Adrenal gland (tissue), 12 donors: ENCODE data around the gene CBX5. TPM values are rescaled to one million over a fixed set of nuclear protein-coding genes. Genes with fewer than 3 reads are reported as not detected.

Experiments used
- DNase-seq, 7 donors: peaks; one replicate each; pipeline ENCODE4 v3.0.0-alpha.2; 2019 to 2020
- H3K27ac ChIP-seq, 5 donors: fragments of 200-600 bp; sonication (generic) in 4 of 5; 1 replicate in 3 of 5; 2 replicates in 2 of 5; pipeline versions ENCODE4 v1.5.1 to v1.8.0; 2016 to 2020; ENCODE audit warnings: mild to moderate bottlenecking in 1 of 5
- H3K27me3 ChIP-seq: fragments of 200-600 bp; 2 replicates; pipeline ENCODE4 v1.8.0; 2021
- H3K36me3 ChIP-seq, 2 donors: fragments of 200-600 bp; replicated peaks in 1 of 2; 1 replicate in 1 of 2; 2 replicates in 1 of 2; pipeline versions ENCODE4 v1.5.1 to v1.8.0; 2018 to 2022
- H3K4me1 ChIP-seq, 2 donors: fragments of 200-600 bp; replicated peaks in 1 of 2; 1 replicate in 1 of 2; 2 replicates in 1 of 2; pipeline versions ENCODE4 v1.5.1 to v1.8.0; 2018 to 2021
- H3K4me3 ChIP-seq, 4 donors: fragments of 200-600 bp; sonication (generic) in 3 of 4; one replicate each; pipeline ENCODE4 v1.5.1; 2016 to 2018
- H3K9me3 ChIP-seq, 3 donors: fragments of 200-600 bp; sonication (generic) in 1 of 3; replicated peaks in 1 of 3; 1 replicate in 2 of 3; 2 replicates in 1 of 3; pipeline versions ENCODE4 v1.5.1 to v1.8.0; 2016 to 2021
- CTCF ChIP-seq, 6 experiments: fragments of 450-650 bp in 4 of 6; fragments of 200-600 bp in 2 of 6; sonication (generic) in 1 of 6; IDR thresholded peaks; 1 replicate in 5 of 6; 2 replicates in 1 of 6; pipeline versions ENCODE4 v1.5.1 to v1.8.0; 2016 to 2021; ENCODE audit warnings: antibody characterized with exemption in 6 of 6, mild to moderate bottlenecking in 2 of 6, moderate library complexity in 1 of 6
- POLR2A ChIP-seq, 2 donors: fragments of 450-650 bp; IDR thresholded peaks; one replicate each; pipeline ENCODE4 v1.6.1; 2017; ENCODE audit warnings: antibody characterized with exemption in 2 of 2, mild to moderate bottlenecking in 2 of 2, moderate library complexity in 1 of 2
- WGBS, 4 donors: extraction: QIAGEN DNeasy Blood & Tissue Kit in 2 of 4; methylation state at CpG; one replicate each; pipeline versions ENCODE4 v1.1.5 to v1.1.7; 2013 to 2017; 5-methylcytosine and 5-hydroxymethylcytosine counted together
- intact Hi-C, 2 donors: fragments of 100-400 bp; cut with DNase I; formaldehyde crosslinking; loops; one replicate each; pipeline versions ENCODE4 v1.14.1 to v1.15.0; 2022 to 2023
- polyA plus RNA-seq, 3 donors: library from polyadenylated mRNA; stranded (reverse); fragments of 200-250 nt in 2 of 3; fragments of 350-450 nt in 1 of 3; fragmentation: Illumina TruSeq in 1 of 3; extraction: RNeasy Lipid Tissue Mini Kit (QIAGEN cat#74804) in 1 of 3; gene quantifications; one replicate each; pipeline ENCODE4 v1.2.3, GENCODE V29; 2013 to 2014
- total RNA-seq, 9 donors: library from RNA; depleted of rRNA in 4 of 9; stranded (reverse); fragments of >200 nt in 4 of 9; fragments of 120-200 nt in 1 of 9; fragmentation: NEBNext Ultra II Directional in 1 of 9; extraction: Animal tissue kit (Norgen Biotek cat#: 25700) in 1 of 9; gene quantifications; one replicate each; pipeline versions ENCODE4 v1.1.0 to v1.2.4, GENCODE V29; 2013 to 2023
- donor health status: healthy with polysubstance abuse.
- donor health status: Bipolar disorder and iron deficiency.
- donor health status: DM: yes; HTN: yes; CAD: no.
- donor health status: DM: no; HTN: no; CAD: no.
- donor health status: DM: no; HTN: no; CAD: no.
- donor health status: DM: yes; HTN: yes; CAD: no.

The CBX5 gene
- total and polyA plus RNA-seq, 12 donors, result 8.2 to 88.4 (median 54.6) TPM

- Histone ChIP-seq H3K27ac (no peak overlapping the region), H3K27me3 (no peaks in the 10 kb centered on the region), H3K4me3 (no peak overlapping the region), H3K9me3 (no peaks in the 10 kb centered on the region), H3K4me1 (peaks cover 0 to 6% of the 10 kb centered on the region in 2 donors), H3K36me3 (peaks cover 0 to 43% of the 10 kb centered on the region in 2 donors)
- DNase-seq, result peak in 1 of 7 donors; percentile 22
- intact Hi-C loops, result loop anchor here in 1 of 2 donors (10.0 kb wide), 1 partner anchor 113 kb away; the partner anchor contains the start of gene GPR84
- no peak for TF ChIP-seq POLR2A (IDR thresholded peaks at IDR 0.05)
- peak; percentile 48 to 74 (median 64) for TF ChIP-seq CTCF (IDR thresholded peaks at IDR 0.05)
- 93 to 97% (median 95%) methylated on average over 1 of the region's 1 CpG for WGBS, 4 donors
These were observed 28.1 kb downstream of the CBX5 start for GRCh38 chr12:54251667-54252284.

GRCh38 chr12:54249489-54249888, 30.4 kb downstream of the CBX5 start:
- TF ChIP-seq POLR2A (IDR thresholded peaks at IDR 0.05) (no peak), CTCF (IDR thresholded peaks at IDR 0.05) (no peak)
- DNase-seq, result no peak
- H3K36me3 ChIP-seq, result peaks cover 0 to 38% of the 10 kb centered on the region in 2 donors
- no peaks in the 10 kb centered on the region for H3K27me3 ChIP-seq
- intact Hi-C loops, result no loop called here
- H3K4me1 ChIP-seq, result peaks cover 0 to 6% of the 10 kb centered on the region in 2 donors
- 86 to 94% (median 93%) methylated on average over 5 of the region's 5 CpGs for WGBS, 4 donors
- H3K4me3 ChIP-seq, result no peak overlapping the region
- no peak overlapping the region for H3K27ac ChIP-seq
- H3K9me3 ChIP-seq, result no peaks in the 10 kb centered on the region

GRCh38 chr12:54246011-54246641, 33.8 kb downstream of the CBX5 start:
- no peak overlapping the region for H3K27ac ChIP-seq
- intact Hi-C loops, result no loop called here
- 66 to 81% (median 77%) methylated on average over 6 of the region's 6 CpGs for WGBS, 4 donors

More at GRCh38 chr12:54246011-54246641, 33.8 kb downstream of the CBX5 start:
- no peak for TF ChIP-seq CTCF (IDR thresholded peaks at IDR 0.05)
- TF ChIP-seq POLR2A (IDR thresholded peaks at IDR 0.05), result no peak
- peaks cover 0 to 63% of the 10 kb centered on the region in 2 donors for H3K36me3 ChIP-seq
- H3K27me3 ChIP-seq, result no peaks in the 10 kb centered on the region
- DNase-seq, result no peak
- no peaks in the 10 kb centered on the region for H3K9me3 ChIP-seq
- H3K4me1 ChIP-seq, result peaks cover 0 to 6% of the 10 kb centered on the region in 2 donors
- H3K4me3 ChIP-seq, result no peak overlapping the region
